HG03457 (cell line): Measurements from ENCODE around the gene ZNF580.

Source experiments
- ATAC-seq: cut with Tn5 transposase; IDR thresholded peaks from one replicate; pipeline ENCODE4 v1.9.1; 2021; ENCODE audit warnings: moderate number of reproducible peaks; ENCODE audit not compliant: unreplicated experiment

The ZNF580 gene, protein sequence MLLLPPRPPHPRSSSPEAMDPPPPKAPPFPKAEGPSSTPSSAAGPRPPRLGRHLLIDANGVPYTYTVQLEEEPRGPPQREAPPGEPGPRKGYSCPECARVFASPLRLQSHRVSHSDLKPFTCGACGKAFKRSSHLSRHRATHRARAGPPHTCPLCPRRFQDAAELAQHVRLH

DNA sequence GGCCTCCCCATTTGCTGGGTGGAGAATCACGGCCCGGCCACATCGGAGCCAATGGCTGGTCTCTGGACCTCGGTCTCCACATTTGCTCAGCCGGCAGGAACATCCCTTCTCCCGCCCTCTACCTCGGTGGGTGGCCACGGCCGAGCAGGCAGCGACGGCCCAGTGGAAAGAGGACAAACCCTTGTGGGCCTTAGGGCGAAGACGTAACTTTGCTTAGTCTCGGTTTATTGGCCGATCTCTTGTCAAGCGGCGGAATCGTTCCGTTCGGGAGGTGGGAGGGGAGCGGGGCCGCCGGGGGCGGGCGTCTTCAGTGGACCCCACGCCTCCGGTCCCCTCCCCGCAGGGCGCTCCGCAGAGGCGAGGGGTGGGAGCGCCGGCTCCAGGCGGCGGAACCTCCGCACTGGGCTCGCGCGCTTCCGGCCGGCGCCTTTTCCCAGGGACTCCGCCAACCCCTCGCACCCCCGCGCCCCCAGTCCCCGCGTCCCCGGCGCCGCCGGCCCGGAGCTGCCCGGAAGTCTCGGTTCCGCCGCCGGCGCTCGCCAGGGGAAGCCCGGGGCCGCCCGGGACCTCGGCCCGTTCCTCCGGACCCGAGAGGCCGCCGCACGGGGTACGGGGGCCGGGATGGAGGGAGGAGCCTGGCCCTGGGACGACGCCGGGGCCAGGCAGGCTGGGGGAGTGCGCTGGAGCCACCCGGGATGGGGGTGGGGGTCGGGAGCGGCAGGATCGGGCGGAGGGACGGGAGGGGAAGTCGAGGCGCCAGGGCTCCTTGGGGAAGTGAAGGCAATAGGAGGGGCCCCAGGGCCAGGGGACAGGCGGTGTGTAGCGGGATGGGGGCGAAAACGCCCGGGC, at the start of gene ZNF580:
Gene ZNF580, plus strand, starts transcription at position 426 of the 849 bp plus-strand sequence. CDS start 1,507 bp downstream, outside the sequence.
- no peak for ATAC-seq

DNA sequence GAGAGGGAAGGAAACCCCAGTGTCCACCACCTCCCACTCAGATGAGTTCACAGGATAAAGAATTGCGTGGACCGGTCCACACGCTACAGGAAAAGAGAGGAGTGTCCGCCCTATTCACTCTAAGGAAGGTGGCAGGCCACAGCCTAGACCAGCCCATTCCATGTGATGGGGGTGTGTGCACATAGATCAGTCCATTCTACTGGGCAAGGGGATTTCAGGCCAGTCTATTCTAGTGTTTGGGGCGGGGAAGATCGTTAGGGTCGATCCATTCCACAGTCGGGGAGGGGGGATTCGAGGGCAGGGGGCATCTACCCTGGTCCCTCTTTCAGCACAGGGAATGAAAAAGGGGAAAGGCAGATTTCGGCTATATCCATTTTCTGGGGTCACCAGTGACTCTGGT, 49.2 kb upstream of the ZNF580 start:
- no peak for ATAC-seq

DNA sequence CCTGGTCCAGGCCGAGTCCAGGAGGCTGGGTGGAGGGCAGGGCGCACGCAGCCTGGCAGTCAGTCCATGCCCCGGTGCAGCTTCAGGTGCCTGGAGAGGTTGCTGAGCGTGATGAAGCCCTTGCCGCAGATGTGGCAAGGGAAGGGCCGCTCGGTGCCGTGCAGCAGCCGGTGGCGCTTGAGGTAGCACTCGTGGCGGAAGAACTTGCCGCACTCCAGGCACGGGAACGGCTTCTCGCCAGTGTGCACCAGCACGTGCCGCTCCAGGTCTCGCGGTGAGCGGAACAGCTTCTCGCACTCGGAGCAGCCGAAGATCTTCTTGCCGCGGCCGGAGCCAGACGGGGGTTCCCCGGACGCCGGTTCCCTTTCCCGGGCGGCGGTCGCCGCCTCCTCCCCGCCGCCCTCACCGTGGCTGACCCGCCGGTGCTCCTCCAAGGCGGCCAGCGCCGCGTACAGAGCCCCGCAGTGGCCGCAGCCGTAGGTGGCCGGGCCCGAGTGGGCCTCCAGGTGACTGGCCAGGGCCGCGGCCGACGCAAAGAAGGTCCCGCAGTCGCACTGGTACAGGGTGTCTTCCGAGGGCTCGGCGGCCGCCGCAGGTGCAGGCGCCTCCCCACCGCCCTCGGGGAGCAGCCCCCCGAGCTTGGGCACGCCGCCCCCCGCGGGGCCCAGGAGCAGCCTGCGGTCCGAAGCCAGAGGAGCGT, 48.3 kb upstream of the ZNF580 start:
- ATAC-seq, result no peak

DNA sequence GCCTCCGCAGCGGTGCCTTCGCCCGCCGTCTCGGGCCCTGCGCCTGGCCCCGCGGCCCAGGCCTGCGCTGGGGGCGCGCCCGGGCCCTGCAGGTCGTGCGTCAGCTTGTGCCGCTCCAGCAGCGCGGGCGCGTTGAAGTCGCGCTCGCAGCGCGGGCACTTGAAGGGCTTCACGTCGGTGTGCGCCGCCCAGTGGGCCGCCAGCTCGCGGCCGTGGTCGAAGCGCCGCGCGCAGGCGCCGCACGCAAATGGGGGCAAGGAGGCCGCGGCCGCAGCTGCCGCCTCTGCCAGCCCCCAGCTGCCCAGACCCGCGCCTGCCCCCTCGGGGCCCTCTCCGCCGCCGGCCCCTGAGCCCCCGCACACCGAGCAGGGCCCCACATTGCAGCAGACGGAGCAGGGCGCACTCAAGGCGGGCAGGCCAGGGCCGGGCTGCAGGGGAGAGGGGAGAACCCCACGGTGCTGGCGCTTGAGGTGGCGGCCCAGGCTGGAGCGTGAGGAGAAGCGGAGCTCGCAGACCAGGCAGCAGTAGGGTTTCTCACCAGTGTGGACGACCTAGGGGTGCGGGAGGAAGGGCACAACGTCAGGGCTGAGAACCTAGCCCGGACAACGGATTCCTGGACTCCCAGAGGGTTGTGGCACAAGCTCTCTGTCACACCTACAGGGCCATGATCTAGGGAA, 47.6 kb upstream of the ZNF580 start:
- no peak for ATAC-seq

DNA sequence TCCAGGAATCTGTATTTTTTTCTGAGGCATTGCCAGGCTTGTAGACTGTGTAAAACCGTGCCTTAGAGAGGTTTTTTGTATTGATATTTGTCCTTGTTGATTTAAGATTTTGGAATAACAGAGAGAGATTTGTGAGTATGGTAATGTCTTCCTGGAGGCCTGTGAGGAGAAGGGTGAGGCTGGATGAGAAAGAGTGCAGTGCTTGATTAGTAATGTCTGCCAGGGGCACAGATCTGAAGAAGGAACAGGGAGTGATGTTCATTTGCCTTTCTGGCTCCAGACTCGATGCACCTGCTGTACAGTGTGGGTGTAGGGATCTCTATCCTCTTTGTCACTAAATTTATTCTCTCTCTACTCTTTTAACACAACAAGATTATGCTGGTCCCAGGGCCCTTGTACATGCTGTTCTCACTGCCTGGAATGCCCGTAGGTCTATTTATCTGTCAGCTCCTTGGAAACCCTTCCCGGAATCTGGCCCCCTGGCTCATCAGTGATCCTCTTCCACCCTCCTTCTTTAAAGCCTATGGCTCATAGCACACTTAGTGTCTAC, 45.7 kb upstream of the ZNF580 start:
- ATAC-seq, result no peak

DNA sequence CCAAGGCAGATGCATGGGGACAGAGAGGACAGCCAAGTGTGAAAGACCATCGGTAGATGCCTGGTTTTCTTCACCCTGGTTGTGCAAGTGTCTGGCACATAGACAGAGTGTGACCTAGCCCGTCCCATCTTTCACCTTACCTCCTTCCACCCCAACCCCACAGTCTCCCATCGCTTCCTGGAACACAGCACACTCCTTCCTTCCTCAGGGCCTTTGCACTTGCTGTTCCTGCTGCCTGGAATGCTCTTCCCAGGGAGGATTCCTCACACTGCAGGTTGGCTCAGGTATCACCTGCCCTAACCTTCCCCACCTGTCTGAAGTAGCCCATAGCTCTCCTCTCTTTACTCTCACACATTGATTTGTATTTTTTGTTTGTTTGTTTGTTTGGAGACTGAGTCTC, 44.5 kb upstream of the ZNF580 start:
- no peak for ATAC-seq

DNA sequence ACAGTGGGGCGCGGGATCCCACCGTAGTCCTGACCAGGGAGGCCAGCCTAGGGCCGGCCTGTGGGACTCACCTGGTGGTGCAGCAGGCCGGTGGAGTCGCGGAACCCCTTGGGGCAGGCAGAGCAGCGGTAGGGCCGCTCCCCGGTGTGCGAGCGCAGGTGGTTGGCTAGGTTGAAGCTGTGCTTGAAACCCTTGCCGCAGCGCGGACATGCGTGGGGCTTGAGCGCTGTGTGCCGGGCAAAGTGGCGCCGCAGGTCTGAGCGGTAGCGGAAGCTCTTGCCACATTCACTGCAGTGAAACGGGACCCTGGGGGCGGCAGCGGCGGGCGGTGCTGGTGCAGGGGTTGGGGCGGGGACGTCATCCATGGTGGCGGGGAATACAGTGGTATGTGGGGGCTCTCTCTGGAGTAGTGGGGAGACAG, 43.3 kb upstream of the ZNF580 start:
- ATAC-seq, result no peak

DNA sequence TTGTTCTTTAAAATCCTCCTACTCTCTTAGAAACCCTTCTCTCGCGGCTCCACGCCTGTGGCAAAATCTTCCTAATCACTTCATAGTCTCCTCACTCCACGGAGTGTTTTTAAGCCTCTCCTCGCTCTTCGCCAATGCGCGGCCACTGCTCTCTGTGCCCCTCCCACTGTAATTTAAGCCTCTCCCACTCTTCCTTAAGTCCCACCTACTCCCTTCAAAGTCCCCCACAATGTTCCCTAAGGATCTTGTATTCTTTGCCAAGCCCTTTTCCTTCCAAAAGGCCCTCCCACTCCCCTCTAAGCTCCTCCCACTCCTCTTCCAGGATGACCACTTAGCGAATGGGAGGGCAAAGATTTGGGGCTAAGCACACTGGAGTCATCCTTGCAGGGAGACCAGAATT, 42.8 kb upstream of the ZNF580 start:
- no peak for ATAC-seq

DNA sequence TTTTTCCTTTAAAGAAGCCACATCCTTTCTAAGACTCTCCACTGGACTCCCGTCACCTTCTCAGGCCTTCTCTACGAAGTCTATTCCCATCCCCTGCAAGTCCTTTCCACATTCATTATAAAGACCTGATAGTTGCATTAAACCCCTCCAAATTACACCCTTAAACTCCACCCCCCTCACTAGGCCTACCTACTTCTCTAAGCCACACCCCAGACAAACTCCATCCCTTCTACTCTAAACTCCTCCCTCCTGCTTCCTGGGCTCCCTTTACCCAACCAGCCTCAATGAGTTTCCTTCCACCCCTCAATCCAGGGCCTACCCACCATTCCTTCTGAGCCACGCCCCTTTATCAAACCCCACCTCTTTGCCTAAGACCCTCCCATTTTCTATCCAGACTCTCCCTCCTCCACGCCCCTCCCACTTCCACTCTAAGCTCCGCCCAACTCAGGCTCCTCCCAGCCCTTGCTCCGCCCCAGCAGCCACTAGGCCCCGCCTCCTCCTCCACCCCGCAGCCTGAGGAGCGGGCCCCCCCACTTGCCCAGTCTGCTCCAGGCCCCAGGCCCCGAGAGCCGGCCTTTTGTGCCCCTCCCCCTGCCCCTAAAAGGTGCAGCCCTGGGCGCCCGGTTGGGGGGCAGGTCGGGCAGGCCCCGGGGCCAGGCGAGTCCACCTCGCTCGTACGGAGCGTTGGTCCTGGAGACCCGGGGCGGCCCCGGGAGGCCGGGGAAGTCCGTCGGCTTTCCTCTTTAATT, 41.9 kb upstream of the ZNF580 start:
- peak; percentile 38 for ATAC-seq

DNA sequence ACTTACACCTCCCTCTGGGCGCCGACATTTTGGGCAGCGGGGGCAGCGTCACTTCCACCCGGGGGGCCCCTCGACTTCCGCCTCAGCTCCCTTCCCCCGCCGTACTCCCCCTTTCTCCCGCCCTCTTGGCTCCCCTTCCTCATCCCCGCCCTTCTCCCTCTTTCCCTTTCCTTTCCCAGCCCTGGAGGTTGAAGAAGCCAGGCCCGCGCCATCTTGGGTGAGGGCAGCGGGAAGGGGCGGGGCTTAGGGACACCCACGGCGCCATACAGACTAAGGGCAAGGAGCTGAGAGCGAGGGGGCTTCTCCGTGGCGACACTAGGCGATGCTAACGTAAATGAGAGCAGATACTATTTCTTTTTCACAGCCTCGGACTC, 41.3 kb upstream of the ZNF580 start, which contains the start of gene FIZ1:
Gene FIZ1, minus strand, starts transcription at position 50 of the 374 bp plus-strand sequence. CDS start 1,652 bp downstream, outside the sequence.
- peak; percentile 34 for ATAC-seq

DNA sequence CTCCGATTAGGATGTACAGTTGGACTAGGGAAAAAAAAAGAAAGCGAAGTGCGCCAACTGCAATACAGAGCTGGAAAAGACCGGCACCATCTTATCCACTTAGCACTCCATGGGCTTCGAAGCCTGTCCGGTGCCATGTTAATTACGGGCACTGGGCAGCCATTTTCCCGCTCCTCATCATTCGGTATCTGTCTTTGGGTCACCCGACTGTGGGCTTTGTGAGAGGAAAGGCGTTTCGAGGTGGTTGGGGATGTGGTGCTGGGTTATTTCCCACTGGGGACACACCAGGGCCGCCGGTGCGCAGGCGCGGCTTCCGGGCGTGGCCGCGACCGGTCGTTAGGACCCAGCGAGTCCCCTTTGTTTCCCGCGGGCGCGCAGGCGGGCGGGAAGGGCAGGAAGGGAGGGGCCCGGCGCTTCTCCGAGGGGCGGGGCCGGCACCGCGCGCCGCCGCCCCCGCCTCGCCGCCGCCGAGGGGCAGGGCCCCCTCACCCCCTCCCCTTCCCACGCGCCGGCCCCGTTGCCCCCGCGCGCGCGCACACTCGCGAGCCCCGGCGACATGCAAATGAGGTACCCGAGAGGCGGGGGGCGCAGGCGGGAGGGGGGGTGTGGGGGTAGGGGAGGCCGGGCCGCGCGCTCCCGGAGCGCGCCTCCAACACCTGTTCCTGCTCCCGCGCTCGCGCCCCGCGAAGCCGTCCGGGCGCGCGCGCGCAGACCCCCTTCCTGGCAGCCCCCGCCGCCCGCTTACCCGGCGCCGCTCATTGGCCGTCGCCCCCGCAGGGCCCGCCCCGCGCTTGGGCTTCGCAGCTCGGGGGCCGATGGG, 40.8 kb upstream of the ZNF580 start, which contains the start of gene ZNF524:
Gene ZNF524, plus strand, starts transcription at position 447 of the 820 bp plus-strand sequence. CDS start 1,825 bp downstream, outside the sequence.
- peak; percentile 31 for ATAC-seq

DNA sequence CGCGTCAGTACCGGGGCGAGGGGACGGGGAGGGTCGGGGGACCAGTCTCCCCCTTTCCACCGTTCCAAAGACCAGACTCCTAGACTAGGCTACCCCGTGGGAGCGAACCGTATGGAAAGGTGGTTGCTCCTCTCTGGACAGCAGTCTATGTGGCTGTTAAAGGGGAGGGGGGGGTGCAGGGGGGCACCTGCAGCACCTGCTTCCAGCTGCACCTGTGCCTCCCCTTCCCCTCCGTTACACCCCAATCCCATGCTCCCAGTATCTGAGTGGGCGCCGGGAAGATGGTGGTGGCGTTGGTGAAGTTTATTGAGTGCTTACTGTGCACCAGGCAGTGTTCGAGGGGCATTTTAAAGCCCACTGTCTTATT, 40.2 kb upstream of the ZNF580 start:
- no peak for ATAC-seq

DNA sequence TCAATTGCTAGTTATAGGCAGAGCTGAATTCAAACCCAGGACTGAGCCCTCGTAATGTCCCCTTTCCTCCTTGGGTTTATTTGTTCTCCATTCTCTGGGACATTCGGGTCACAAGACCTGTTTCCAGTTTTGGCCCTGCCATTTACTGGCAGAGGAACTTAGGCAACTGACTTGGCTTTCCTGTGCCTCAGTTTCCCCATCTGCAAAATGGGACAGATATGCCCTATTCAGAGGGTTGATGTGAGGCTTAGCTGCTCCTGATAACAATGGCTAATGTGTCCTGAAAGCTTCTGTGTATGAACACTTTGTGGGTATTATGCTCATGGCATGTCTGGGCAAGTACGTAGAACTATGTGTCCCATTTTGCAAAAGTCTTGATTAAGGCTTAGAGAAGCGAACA, 39.7 kb upstream of the ZNF580 start:
- no peak for ATAC-seq

DNA sequence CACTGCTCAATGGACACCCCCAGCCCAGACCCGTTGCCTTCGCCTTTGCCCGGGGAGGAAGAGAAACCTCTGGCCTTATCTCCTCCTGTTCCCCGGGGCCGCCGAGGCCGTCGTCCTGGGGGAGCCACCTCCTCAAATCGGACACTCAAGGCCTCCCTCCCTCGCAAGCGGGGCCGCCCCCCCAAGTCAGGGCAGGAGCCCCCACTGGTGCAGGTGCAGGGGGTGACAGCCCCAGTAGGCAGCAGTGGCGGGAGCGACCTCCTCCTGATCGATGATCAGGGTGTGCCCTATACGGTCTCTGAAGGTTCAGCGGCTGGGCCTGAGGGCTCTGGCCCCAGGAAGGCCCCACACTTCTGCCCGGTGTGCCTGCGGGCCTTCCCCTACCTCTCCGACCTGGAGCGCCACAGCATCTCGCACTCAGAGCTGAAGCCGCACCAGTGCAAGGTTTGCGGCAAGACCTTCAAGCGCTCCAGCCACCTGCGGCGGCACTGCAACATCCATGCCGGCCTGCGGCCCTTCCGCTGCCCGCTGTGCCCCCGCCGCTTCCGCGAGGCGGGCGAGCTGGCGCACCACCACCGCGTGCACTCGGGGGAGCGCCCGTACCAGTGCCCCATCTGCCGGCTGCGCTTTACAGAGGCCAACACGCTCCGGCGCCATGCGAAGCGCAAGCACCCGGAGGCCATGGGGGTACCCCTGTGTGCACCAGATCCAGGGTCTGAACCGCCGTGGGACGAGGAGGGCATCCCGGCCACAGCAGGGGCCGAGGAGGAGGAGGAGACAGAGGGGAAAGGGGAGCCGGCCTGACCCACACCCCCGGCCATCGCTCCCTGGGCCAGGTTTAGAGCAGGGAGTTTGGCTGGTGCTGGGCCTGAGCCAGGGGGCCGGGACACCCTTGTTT, 38.4 kb upstream of the ZNF580 start:
- no peak for ATAC-seq

DNA sequence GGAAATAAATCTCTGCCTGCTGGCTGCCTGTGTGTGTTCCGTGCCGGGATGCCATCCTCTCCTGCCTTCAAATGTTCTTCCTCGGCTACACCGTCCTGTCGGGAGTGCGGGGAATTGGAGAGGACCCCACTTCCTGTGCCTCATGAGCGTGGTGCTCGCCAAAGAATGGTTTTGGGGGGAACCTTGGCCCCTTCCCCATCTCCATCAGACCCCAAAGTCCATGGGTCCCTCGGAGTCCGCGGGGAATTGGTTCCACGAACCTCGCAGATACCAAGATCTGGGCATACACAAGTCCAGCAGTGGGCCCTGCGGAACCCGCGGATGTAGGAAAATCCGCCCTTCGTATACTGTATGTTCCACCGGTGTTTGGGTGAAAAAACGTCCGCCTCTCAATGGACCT, 37.7 kb upstream of the ZNF580 start:
- no peak for ATAC-seq

DNA sequence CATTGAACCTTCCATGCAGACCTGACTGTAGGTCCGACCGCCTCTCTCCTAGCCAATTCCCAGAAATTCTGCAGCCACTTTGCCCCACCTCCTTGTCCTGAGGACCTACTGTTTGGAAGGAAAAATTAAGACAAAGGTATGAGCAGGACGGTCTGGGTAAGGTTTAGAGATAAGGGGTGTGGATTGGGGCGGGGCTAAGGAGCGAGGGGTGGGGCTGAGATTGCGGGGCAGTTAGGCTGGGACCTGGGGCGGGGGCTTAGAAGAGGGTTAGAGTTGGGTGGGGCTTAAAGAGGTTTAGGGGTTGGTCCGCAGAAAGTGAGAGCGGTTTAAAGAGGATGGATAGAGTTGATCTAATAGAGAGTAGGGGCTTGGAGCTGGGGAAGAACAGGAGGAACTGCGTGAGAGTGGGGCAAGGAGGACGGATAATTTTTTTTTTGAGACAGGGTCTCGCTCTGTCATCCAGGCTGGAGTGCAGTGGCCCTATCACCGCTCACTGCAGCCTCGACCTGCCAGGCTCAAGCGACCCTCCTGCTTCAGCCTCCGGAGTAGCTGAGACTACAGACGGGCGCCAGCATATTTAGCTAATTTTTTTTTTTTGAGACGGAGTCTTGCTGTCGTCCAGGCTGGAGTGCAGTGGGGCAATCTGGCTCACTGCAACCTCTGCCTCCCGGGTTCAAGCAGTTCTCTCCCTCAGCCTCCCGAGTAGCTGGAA, 37.1 kb upstream of the ZNF580 start:
- ATAC-seq, result no peak

DNA sequence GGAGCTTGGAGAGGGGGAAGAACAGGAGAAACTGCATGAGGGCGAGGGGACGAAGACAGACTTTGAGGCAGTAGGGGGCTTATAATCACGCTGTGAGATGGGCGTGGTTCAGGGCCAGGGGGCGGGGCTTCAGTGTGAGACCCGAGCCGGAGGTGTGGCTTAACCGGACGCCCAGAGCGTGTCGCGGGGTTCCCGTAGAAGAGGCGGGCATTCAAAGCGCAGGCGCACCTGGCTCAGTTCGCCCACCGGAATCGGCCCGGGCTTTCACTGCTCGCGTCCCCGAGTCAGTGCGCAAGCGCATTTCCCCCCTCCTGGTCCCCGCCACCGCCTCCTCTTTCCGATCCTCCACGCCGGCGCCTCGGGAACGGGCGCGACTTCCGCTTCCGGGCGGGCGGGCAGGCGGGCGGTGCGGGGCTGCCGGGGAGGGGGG, 35.6 kb upstream of the ZNF580 start:
- peak; percentile 41 for ATAC-seq
